SK-N-SH (cell line): Measurements from ENCODE around the gene GRK3. TPM values are rescaled to one million over a fixed set of nuclear protein-coding genes. Genes with fewer than 3 reads are reported as not detected.

ENCODE experiments used
- CTCF ChIA-PET: fragments of 300-600, 350-600 bp; formaldehyde crosslinking; extraction: SDS; loops from one replicate; lab custom pipeline; 2021; lab: Yijun Ruan, JAX
- POLR2A ChIA-PET: fragments of 350-600 bp; sonication (Branson Sonifier 250); formaldehyde crosslinking; extraction: SDS; loops from one replicate; lab custom pipeline; 2020; ENCODE audit warnings: antibody characterized with exemption, inconsistent platforms; lab: Yijun Ruan, JAX
- DNase-seq: peaks from one replicate; pipeline ENCODE4 v3.0.0; 2012
- H2AFZ ChIP-seq: fragments of 200-600 bp; sonication (generic); 2 replicates; pipeline ENCODE4 v1.8.1; 2016; ENCODE audit warnings: antibody characterized with exemption, mild to moderate bottlenecking, low read depth
- H3F3A ChIP-seq: fragments of 200-600 bp; sonication (generic); replicated peaks from 2 replicates; pipeline ENCODE3; 2016; ENCODE audit warnings: antibody characterized with exemption, mild to moderate bottlenecking; ENCODE audit not compliant: insufficient read depth
- H3K27ac ChIP-seq, 2 experiments: fragments of 200-500 bp in 1 of 2; fragments of 200-600 bp in 1 of 2; sonication (Bioruptor generic) in 1 of 2; sonication (generic), shearing (Covaris generic) in 1 of 2; 2 replicates each; pipeline versions ENCODE4 v1.5.1 to v1.6.1; 2014 to 2016; ENCODE audit warnings: low read depth in 2 of 2, inconsistent platforms in 1 of 2, low read length in 1 of 2, mild to moderate bottlenecking in 1 of 2, mixed read lengths in 1 of 2
- H3K27me3 ChIP-seq: fragments of 200-600 bp; sonication (generic), shearing (Covaris generic); 2 replicates; pipeline ENCODE4 v1.6.1; 2016; ENCODE audit warnings: mixed run types; ENCODE audit not compliant: insufficient read depth
- H3K36me3 ChIP-seq, 2 experiments: fragments of 200-500 bp in 1 of 2; fragments of 200-600 bp in 1 of 2; sonication (Bioruptor generic) in 1 of 2; sonication (generic) in 1 of 2; replicated peaks in 1 of 2; 2 replicates each; pipeline versions ENCODE3 to v1.5.1; 2014 to 2016; ENCODE audit warnings: low read length in 1 of 2, mild to moderate bottlenecking in 1 of 2; ENCODE audit not compliant: insufficient read depth in 2 of 2, control insufficient read depth in 1 of 2
- H3K4me1 ChIP-seq, 2 experiments: fragments of 200-500 bp in 1 of 2; fragments of 200-600 bp in 1 of 2; sonication (Bioruptor generic) in 1 of 2; sonication (generic), shearing (Covaris generic) in 1 of 2; 2 replicates each; pipeline versions ENCODE4 v1.5.1 to v1.6.1; 2014 to 2016; ENCODE audit warnings: low read depth in 1 of 2, low read length in 1 of 2, mixed run types in 1 of 2; ENCODE audit not compliant: insufficient read depth in 2 of 2, control insufficient read depth in 1 of 2
- H3K4me2 ChIP-seq: fragments of 200-600 bp; sonication (generic), shearing (Covaris generic); 2 replicates; pipeline ENCODE4 v1.6.1; 2017; ENCODE audit warnings: mixed run types
- H3K4me3 ChIP-seq, 2 experiments: fragments of 200-500 bp in 1 of 2; fragments of 200-600 bp in 1 of 2; sonication (Bioruptor generic) in 1 of 2; sonication (generic), shearing (Covaris generic) in 1 of 2; 2 replicates each; pipeline versions ENCODE4 v1.5.1 to v1.8.1; 2014 to 2016; ENCODE audit warnings: low read depth in 2 of 2, inconsistent platforms in 1 of 2, low read length in 1 of 2, mild to moderate bottlenecking in 1 of 2, mixed read lengths in 1 of 2, moderate library complexity in 1 of 2
- H3K79me2 ChIP-seq: fragments of 200-600 bp; sonication (generic); 2 replicates; pipeline ENCODE4 v1.8.1; 2017; ENCODE audit warnings: mild to moderate bottlenecking; ENCODE audit not compliant: insufficient read depth
- H3K9ac ChIP-seq: fragments of 200-600 bp; sonication (generic); 2 replicates; pipeline ENCODE4 v1.6.1; 2017; ENCODE audit warnings: mixed run types
- H3K9me2 ChIP-seq: fragments of 200-600 bp; sonication (generic); 2 replicates; pipeline ENCODE4 v1.6.1; 2017; ENCODE audit warnings: mixed run types
- H3K9me3 ChIP-seq: fragments of 200-600 bp; sonication (generic); 2 replicates; pipeline ENCODE4 v1.6.1; 2017; ENCODE audit warnings: mixed run types, mild to moderate bottlenecking, moderate library complexity
- H4K20me1 ChIP-seq: fragments of 200-600 bp; sonication (generic); 2 replicates; pipeline ENCODE4 v1.6.1; 2017; ENCODE audit warnings: mild to moderate bottlenecking, mixed run types; ENCODE audit not compliant: insufficient read depth
- CHD2 ChIP-seq: fragments of 150-350 bp; IDR thresholded peaks from 2 replicates; pipeline ENCODE4 v1.6.1; 2018; ENCODE audit warnings: low read length; ENCODE audit not compliant: partially characterized antibody
- CTCF ChIP-seq: fragments of 200-600 bp; sonication (generic); IDR thresholded peaks from 2 replicates; pipeline ENCODE4 v1.6.1; 2017; ENCODE audit warnings: antibody characterized with exemption, mild to moderate bottlenecking, moderate library complexity
- ELF1 ChIP-seq: IDR thresholded peaks from 2 replicates; pipeline ENCODE4 v1.4.0; 2012
- EZH2phosphoT487 ChIP-seq: fragments of 200-600 bp; sonication (generic); IDR thresholded peaks from 2 replicates; pipeline ENCODE4 v1.6.1; 2017; ENCODE audit warnings: low read depth, mixed run types, mild to moderate bottlenecking, antibody characterized with exemption, moderate library complexity, borderline replicate concordance
- FOSL2 ChIP-seq: IDR thresholded peaks from 2 replicates; pipeline ENCODE4 v1.4.0; 2012; ENCODE audit warnings: low read depth, mild to moderate bottlenecking, moderate library complexity, borderline replicate concordance
- FOXM1 ChIP-seq: IDR thresholded peaks from 2 replicates; pipeline ENCODE4 v1.4.0; 2012; ENCODE audit warnings: low read depth, mild to moderate bottlenecking
- GABPA ChIP-seq: IDR thresholded peaks from 2 replicates; pipeline ENCODE4 v1.4.0; 2012; ENCODE audit warnings: low read depth, mild to moderate bottlenecking
- GATA2 ChIP-seq: sonication (generic); formaldehyde crosslinking; IDR thresholded peaks from 2 replicates; pipeline ENCODE4 v1.5.0; 2020; ENCODE audit warnings: mild to moderate bottlenecking, missing genetic modification reagents
- JUND ChIP-seq: IDR thresholded peaks from 2 replicates; pipeline ENCODE4 v1.4.0; 2012
- MEF2A ChIP-seq: IDR thresholded peaks from 2 replicates; pipeline ENCODE4 v1.4.0; 2012; ENCODE audit warnings: low read depth, borderline replicate concordance
- MXI1 ChIP-seq: IDR thresholded peaks from 2 replicates; pipeline ENCODE4 v1.6.1; 2012; ENCODE audit warnings: mild to moderate bottlenecking, low read depth, low read length, improper control_type of control experiment
- NRF1 ChIP-seq: IDR thresholded peaks from 2 replicates; pipeline ENCODE4 v1.6.1; 2012; ENCODE audit warnings: low read depth, mild to moderate bottlenecking, low read length
- POLR2AphosphoS5 ChIP-seq: IDR thresholded peaks from 2 replicates; pipeline ENCODE4 v1.6.1; 2012; ENCODE audit warnings: low read depth, low read length
- REST ChIP-seq: IDR thresholded peaks from 2 replicates; pipeline ENCODE4 v1.6.1; 2012; ENCODE audit warnings: mild to moderate bottlenecking, low read depth, low read length, moderate library complexity
- RXRA ChIP-seq: IDR thresholded peaks from 2 replicates; pipeline ENCODE4 v1.4.0; 2012; ENCODE audit warnings: low read depth, mild to moderate bottlenecking, borderline replicate concordance
- SMC3 ChIP-seq: IDR thresholded peaks from 2 replicates; pipeline ENCODE4 v1.6.1; 2012; ENCODE audit warnings: low read depth, low read length, improper control_type of control experiment
- TAF1 ChIP-seq: IDR thresholded peaks from 2 replicates; pipeline ENCODE4 v1.6.1; 2012; ENCODE audit warnings: low read depth, mild to moderate bottlenecking, low read length, moderate library complexity, borderline replicate concordance
- TCF12 ChIP-seq: IDR thresholded peaks from 2 replicates; pipeline ENCODE4 v1.4.0; 2012
- USF2 ChIP-seq: fragments of 150-350 bp; IDR thresholded peaks from 2 replicates; pipeline ENCODE4 v1.6.1; 2017; ENCODE audit warnings: antibody characterized with exemption, low read length, low read depth, borderline replicate concordance
- WGBS: methylation state at CpG from one replicate; pipeline ENCODE4 v1.1.6; 2017; ENCODE audit warnings: low lambda C conversion rate; 5-methylcytosine and 5-hydroxymethylcytosine counted together
- polyA plus RNA-seq, 3 experiments: library from polyadenylated mRNA; depleted of rRNA; stranded (reverse); fragments of >200 nt; gene quantifications; 2 replicates each; pipeline ENCODE4 v1.2.3, GENCODE V29; 2012

GRK3 gene
- polyA plus RNA-seq, 1 of the 3 experiments (the other 2 are of a cell fraction) = 1.3 TPM

- peaks cover 0 to 7% of the 10 kb centered on the region in 2 experiments for H3K36me3 ChIP-seq
- no peaks in the 10 kb centered on the region for H3K27me3 ChIP-seq
- POLR2A ChIA-PET = no interaction called here
- no peak overlapping the region for H3K4me3 ChIP-seq
- 84% methylated on average over 6 of the region's 6 CpGs for WGBS
- CTCF ChIA-PET = interaction anchor here (0.6 kb wide), 1 partner anchor 333 kb away, joined by 3 read pairs; no protein-coding TSS in a partner anchor
- no peak overlapping the region for H3K27ac ChIP-seq
- no peak for DNase-seq
- H2AFZ ChIP-seq = no peak overlapping the region
- TF ChIP-seq POLR2AphosphoS5 (no peak), RXRA (no peak), ELF1 (no peak), CHD2 (no peak), GATA2 (no peak), MEF2A (no peak), FOSL2 (no peak), NRF1 (no peak), REST (no peak), EZH2phosphoT487 (no peak), SMC3 (no peak)
- H3F3A ChIP-seq = no peaks in the 10 kb centered on the region
- H3K4me1 ChIP-seq = peaks cover 5 to 31% of the 10 kb centered on the region in 2 experiments; a peak in 3 of 4 replicates
- H3K4me2 ChIP-seq = no peak overlapping the region
- no peaks in the 10 kb centered on the region for H3K79me2 ChIP-seq
- H3K9ac ChIP-seq = no peak overlapping the region
- H4K20me1 ChIP-seq = no peaks in the 10 kb centered on the region
- H3K9me2 ChIP-seq = no peaks in the 10 kb centered on the region
- no peaks in the 10 kb centered on the region for H3K9me3 ChIP-seq
Measured at GRCh38 chr22:25670070-25670461, 105.6 kb downstream of the GRK3 start.

- Histone ChIP-seq H3K79me2 (no peaks in the 10 kb centered on the region), H3K36me3 (peaks cover 0 to 5% of the 10 kb centered on the region in 2 experiments), H3K4me2 (no peak overlapping the region), H3K27me3 (no peaks in the 10 kb centered on the region), H3K4me1 (peaks cover 5 to 17% of the 10 kb centered on the region in 2 experiments; a peak in 3 of 4 replicates), H3K9me3 (no peaks in the 10 kb centered on the region), H3K9ac (no peak overlapping the region), H3K27ac (no peak overlapping the region), H3K9me2 (no peaks in the 10 kb centered on the region), H2AFZ (no peak overlapping the region), H4K20me1 (no peaks in the 10 kb centered on the region), H3K4me3 (no peak overlapping the region), H3F3A (no peaks in the 10 kb centered on the region)
- WGBS = 75% methylated on average over 5 of the region's 5 CpGs
- CTCF ChIA-PET = interaction anchor here (1.3 kb wide), 1 partner anchor 436 kb away, joined by 3 read pairs; no protein-coding TSS in a partner anchor
- POLR2A ChIA-PET = no interaction called here
- no peak for DNase-seq
- TF ChIP-seq JUND (no peak), TCF12 (no peak), MEF2A (no peak), GABPA (no peak), TAF1 (no peak), CTCF (no peak), POLR2AphosphoS5 (no peak), CHD2 (no peak), MXI1 (no peak), FOXM1 (no peak), USF2 (no peak)
Measured at GRCh38 chr22:25672289-25673084, 108.0 kb downstream of the GRK3 start.
